DOHH2 (cell line): ENCODE results near the gene MTHFD1.

Experiments used
- H3F3A ChIP-seq: fragments of 200-600 bp; sonication (generic), shearing (Covaris generic); 2 replicates; pipeline ENCODE4 v1.6.0; 2016; ENCODE audit warnings: antibody characterized with exemption, mild to moderate bottlenecking; ENCODE audit not compliant: control insufficient read depth, insufficient read depth
- H3K27ac ChIP-seq: fragments of 200-600 bp; sonication (generic); 2 replicates; pipeline ENCODE4 v1.5.1; 2014; ENCODE audit warnings: low read depth, mild to moderate bottlenecking, low read length, moderate library complexity
- H3K27me3 ChIP-seq: fragments of 200-600 bp; sonication (generic); 2 replicates; pipeline ENCODE4 v1.6.1; 2014; ENCODE audit warnings: mild to moderate bottlenecking, low read length, mixed read lengths; ENCODE audit not compliant: control insufficient read depth
- H3K36me3 ChIP-seq: fragments of 200-600 bp; sonication (generic); 2 replicates; pipeline ENCODE4 v1.6.1; 2014; ENCODE audit warnings: mild to moderate bottlenecking, low read length, moderate library complexity, mixed read lengths; ENCODE audit not compliant: control insufficient read depth
- H3K4me1 ChIP-seq: fragments of 200-600 bp; sonication (generic); 2 replicates; pipeline ENCODE4 v1.6.1; 2014; ENCODE audit warnings: mild to moderate bottlenecking, low read length, mixed read lengths; ENCODE audit not compliant: control insufficient read depth
- H3K4me2 ChIP-seq: fragments of 200-600 bp; sonication (generic); 2 replicates; pipeline ENCODE4 v1.6.0; 2014; ENCODE audit warnings: mild to moderate bottlenecking, low read length, moderate library complexity
- H3K4me3 ChIP-seq: fragments of 200-600 bp; sonication (generic); 2 replicates; pipeline ENCODE4 v1.5.1; 2014; ENCODE audit warnings: mild to moderate bottlenecking, low read length, mixed read lengths
- H3K79me2 ChIP-seq: fragments of 200-600 bp; sonication (generic); 2 replicates; pipeline ENCODE4 v1.6.1; 2014; ENCODE audit warnings: mild to moderate bottlenecking, low read length, mixed read lengths; ENCODE audit not compliant: control insufficient read depth
- H3K9me2 ChIP-seq: fragments of 200-600 bp; sonication (generic); replicated peaks from 2 replicates; pipeline ENCODE4 v1.6.1; 2014; ENCODE audit warnings: mild to moderate bottlenecking, low read length, mixed read lengths; ENCODE audit not compliant: control insufficient read depth
- H3K9me3 ChIP-seq: fragments of 200-600 bp; sonication (generic); 2 replicates; pipeline ENCODE4 v1.6.1; 2014; ENCODE audit warnings: antibody characterized with exemption, low read length, mixed read lengths; ENCODE audit not compliant: control insufficient read depth, insufficient read depth
- H4K20me1 ChIP-seq: fragments of 200-600 bp; sonication (generic); 2 replicates; pipeline ENCODE4 v1.6.0; 2014; ENCODE audit warnings: low read depth, mild to moderate bottlenecking, antibody characterized with exemption, low read length, moderate library complexity; ENCODE audit not compliant: control insufficient read depth, insufficient read depth
- EZH2phosphoT487 ChIP-seq: fragments of 200-600 bp; sonication (generic); IDR thresholded peaks from 2 replicates; pipeline ENCODE4 v1.6.1; 2017; ENCODE audit warnings: borderline replicate concordance, mild to moderate bottlenecking, antibody characterized with exemption, low read length, moderate library complexity, mixed read lengths
- TF ChIP-seq, protein P1 (sequence below): fragments of 200-600 bp; sonication (generic); IDR thresholded peaks from one replicate; pipeline ENCODE4 v1.5.1; 2014; ENCODE audit warnings: antibody characterized with exemption, mild to moderate bottlenecking, low read depth, low read length; ENCODE audit not compliant: poor library complexity, severe bottlenecking

Gene MTHFD1

GRCh38 chr14:64442300-64442988 lies 54.3 kb downstream of the MTHFD1 start:
- H4K20me1 ChIP-seq: 0 out of 2 replicates have a peak, but pooled peaks cover 3% of the 10 kb centered on the region
- no peak overlapping the region for H3K4me2 ChIP-seq
- TF ChIP-seq, protein P1, sequence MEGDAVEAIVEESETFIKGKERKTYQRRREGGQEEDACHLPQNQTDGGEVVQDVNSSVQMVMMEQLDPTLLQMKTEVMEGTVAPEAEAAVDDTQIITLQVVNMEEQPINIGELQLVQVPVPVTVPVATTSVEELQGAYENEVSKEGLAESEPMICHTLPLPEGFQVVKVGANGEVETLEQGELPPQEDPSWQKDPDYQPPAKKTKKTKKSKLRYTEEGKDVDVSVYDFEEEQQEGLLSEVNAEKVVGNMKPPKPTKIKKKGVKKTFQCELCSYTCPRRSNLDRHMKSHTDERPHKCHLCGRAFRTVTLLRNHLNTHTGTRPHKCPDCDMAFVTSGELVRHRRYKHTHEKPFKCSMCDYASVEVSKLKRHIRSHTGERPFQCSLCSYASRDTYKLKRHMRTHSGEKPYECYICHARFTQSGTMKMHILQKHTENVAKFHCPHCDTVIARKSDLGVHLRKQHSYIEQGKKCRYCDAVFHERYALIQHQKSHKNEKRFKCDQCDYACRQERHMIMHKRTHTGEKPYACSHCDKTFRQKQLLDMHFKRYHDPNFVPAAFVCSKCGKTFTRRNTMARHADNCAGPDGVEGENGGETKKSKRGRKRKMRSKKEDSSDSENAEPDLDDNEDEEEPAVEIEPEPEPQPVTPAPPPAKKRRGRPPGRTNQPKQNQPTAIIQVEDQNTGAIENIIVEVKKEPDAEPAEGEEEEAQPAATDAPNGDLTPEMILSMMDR: no peak
- TF ChIP-seq EZH2phosphoT487: no peak
- no peak overlapping the region for H3K4me3 ChIP-seq
- H3K9me3 ChIP-seq: no peaks in the 10 kb centered on the region
- no peaks in the 10 kb centered on the region for H3K79me2 ChIP-seq
- no peaks in the 10 kb centered on the region for H3F3A ChIP-seq
- peaks cover 13% of the 10 kb centered on the region for H3K4me1 ChIP-seq
- no peak overlapping the region for H3K27ac ChIP-seq
- H3K27me3 ChIP-seq: no peaks in the 10 kb centered on the region
- H3K36me3 ChIP-seq: peaks cover 82% of the 10 kb centered on the region
- no peaks in the 10 kb centered on the region for H3K9me2 ChIP-seq

DNA sequence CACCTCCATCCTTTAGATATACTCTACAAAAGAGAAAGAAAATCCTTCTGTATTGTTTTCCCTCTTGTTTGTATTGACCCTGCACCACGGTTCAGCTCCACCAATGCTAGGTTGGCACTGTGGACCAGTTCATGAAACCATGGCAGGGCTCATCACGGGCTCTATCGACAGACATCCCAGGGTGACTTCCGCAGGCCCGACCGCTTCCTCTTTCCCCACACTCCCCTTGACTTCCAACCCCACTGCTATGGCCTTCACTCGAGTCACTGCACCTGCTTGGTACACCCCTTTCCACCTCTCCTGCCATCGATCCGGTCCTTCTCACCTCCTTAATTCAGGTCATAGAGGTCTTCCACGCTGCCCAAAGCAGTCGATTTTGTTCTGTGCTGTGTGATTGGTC lies 56.0 kb downstream of the MTHFD1 start:
- H3K4me3 ChIP-seq: no peak overlapping the region

GRCh38 chr14:64444984-64445845 lies 57.1 kb downstream of the MTHFD1 start:
- H3K4me3 ChIP-seq: no peak overlapping the region
- H3K9me2 ChIP-seq: no peaks in the 10 kb centered on the region
- H3K27me3 ChIP-seq: no peaks in the 10 kb centered on the region
- peaks cover 3% of the 10 kb centered on the region; the same call in 1 of the 2 replicates for H4K20me1 ChIP-seq
- no peak overlapping the region for H3K4me2 ChIP-seq
- H3K79me2 ChIP-seq: no peaks in the 10 kb centered on the region
- H3K4me1 ChIP-seq: peaks cover 18% of the 10 kb centered on the region
- H3F3A ChIP-seq: no peaks in the 10 kb centered on the region
- peaks cover 83% of the 10 kb centered on the region for H3K36me3 ChIP-seq
- TF ChIP-seq EZH2phosphoT487: no peak
- TF ChIP-seq, protein P1: no peak
- H3K27ac ChIP-seq: peak overlapping the region; percentile 8; the same call in 1 of the 2 replicates
- H3K9me3 ChIP-seq: no peaks in the 10 kb centered on the region

More for the DNA sequence above, 56.0 kb downstream of the MTHFD1 start:
- Histone ChIP-seq H3F3A (no peaks in the 10 kb centered on the region), H4K20me1 (peaks cover 3% of the 10 kb centered on the region; the same call in 1 of the 2 replicates), H3K9me3 (no peaks in the 10 kb centered on the region), H3K79me2 (no peaks in the 10 kb centered on the region), H3K4me1 (peaks cover 13% of the 10 kb centered on the region), H3K36me3 (peaks cover 80% of the 10 kb centered on the region), H3K9me2 (no peaks in the 10 kb centered on the region), H3K27ac (no peak overlapping the region), H3K27me3 (no peaks in the 10 kb centered on the region), H3K4me2 (no peak overlapping the region)
- TF ChIP-seq EZH2phosphoT487: no peak
- TF ChIP-seq, protein P1: no peak
